Brain microvascular endothelial cell (primary cell): ENCODE data around the gene CCNB3.

Experiments used
- DNase-seq: peaks from one replicate; pipeline ENCODE4 v3.0.0-alpha.2; 2020
- H3K27ac ChIP-seq: fragments of 250-450 bp; sonication (Bioruptor Pico); 2 replicates; pipeline ENCODE4 v1.5.1; 2020; ENCODE audit warnings: mild to moderate bottlenecking, moderate library complexity
- H3K27me3 ChIP-seq: fragments of 250-450 bp; sonication (Bioruptor Pico); replicated peaks from 2 replicates; pipeline ENCODE4 v1.5.1; 2020; ENCODE audit warnings: mild to moderate bottlenecking
- H3K36me3 ChIP-seq: fragments of 250-450 bp; sonication (Bioruptor Pico); replicated peaks from 2 replicates; pipeline ENCODE4 v1.5.1; 2020; ENCODE audit warnings: mild to moderate bottlenecking
- H3K4me3 ChIP-seq: 2 replicates; pipeline ENCODE4 v1.5.1; 2011; ENCODE audit warnings: low read depth, mild to moderate bottlenecking, control low read depth, low read length, moderate library complexity
- in situ Hi-C: cut with HindIII; loops from 2 replicates; pipeline ENCODE4 v1.10.0; 2017; ENCODE audit warnings: low sequenced_read_pairs, low pct_ligation_motif_present
- TF ChIP-seq, protein P1 (sequence below): IDR thresholded peaks from 2 replicates; pipeline ENCODE4 v1.5.1; 2011; ENCODE audit warnings: low read depth, mild to moderate bottlenecking, moderate library complexity, low read length, control low read depth, inconsistent platforms; ENCODE audit errors: missing control alignments

CCNB3 gene

DNA sequence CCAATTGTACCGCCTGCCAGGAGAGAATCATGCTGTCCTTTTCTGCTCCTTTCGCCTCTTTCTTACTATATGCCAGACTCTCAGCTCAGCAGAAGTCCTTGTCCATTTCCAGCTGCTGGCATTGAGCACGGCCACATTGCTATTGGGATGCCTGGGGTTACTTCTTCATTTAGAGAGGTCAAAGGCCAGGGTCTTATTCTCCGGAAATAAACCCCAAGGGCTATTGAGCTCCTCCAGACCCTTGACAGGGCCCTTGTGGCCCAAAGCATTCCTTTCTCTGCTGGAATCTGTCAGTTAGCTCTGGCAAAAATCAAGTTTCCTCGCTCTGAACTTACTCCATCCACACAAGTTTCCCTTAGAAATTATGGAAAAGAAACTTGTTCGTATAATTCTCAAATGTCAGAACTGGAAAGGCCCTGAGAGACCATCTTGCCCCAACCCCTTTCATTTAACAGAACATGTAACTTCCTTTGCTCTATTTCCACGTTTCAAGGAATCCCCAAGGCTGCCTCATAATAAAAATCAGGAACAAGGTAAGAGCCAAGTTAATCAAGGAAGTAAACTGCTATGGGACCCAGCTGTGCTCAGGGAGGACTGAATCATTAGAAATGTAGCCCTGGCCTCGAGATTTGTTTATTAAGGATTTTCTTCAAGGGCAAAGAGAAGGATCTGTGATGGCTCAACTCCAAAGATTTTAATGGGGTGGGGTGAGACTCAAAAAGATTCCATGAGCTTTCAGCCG is 15.5 kb upstream of the CCNB3 start:
- no peaks in the 10 kb centered on the region for H3K27me3 ChIP-seq
- DNase-seq, result no peak
- in situ Hi-C loops, result no loop called here
- no peaks in the 10 kb centered on the region for H3K36me3 ChIP-seq
- H3K27ac ChIP-seq, result no peak overlapping the region
- no peak overlapping the region for H3K4me3 ChIP-seq
- TF ChIP-seq, protein P1, sequence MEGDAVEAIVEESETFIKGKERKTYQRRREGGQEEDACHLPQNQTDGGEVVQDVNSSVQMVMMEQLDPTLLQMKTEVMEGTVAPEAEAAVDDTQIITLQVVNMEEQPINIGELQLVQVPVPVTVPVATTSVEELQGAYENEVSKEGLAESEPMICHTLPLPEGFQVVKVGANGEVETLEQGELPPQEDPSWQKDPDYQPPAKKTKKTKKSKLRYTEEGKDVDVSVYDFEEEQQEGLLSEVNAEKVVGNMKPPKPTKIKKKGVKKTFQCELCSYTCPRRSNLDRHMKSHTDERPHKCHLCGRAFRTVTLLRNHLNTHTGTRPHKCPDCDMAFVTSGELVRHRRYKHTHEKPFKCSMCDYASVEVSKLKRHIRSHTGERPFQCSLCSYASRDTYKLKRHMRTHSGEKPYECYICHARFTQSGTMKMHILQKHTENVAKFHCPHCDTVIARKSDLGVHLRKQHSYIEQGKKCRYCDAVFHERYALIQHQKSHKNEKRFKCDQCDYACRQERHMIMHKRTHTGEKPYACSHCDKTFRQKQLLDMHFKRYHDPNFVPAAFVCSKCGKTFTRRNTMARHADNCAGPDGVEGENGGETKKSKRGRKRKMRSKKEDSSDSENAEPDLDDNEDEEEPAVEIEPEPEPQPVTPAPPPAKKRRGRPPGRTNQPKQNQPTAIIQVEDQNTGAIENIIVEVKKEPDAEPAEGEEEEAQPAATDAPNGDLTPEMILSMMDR, result no peak

DNA sequence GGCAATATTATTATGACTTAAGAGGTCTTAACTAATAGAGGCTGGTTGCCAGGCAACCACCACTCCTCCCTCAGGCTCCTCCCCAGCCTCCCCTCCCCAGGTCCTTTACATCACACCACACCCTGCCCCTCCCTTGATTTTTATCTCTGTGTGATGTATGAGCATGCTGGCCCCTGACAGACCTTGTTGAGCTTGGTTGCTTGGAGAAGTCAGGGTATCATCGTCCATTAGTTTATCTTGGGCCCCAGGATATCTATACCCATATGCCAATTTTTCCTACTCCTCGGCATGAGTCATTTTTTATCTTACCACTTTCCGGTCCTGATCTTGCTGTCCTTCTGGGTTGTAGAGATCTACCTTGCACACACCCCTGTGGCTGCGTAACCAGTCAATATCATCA is 6.2 kb upstream of the CCNB3 start:
- Histone ChIP-seq H3K4me3 (no peak overlapping the region), H3K27me3 (no peaks in the 10 kb centered on the region), H3K36me3 (no peaks in the 10 kb centered on the region), H3K27ac (no peak overlapping the region)
- in situ Hi-C loops, result no loop called here
- DNase-seq, result no peak
- TF ChIP-seq, protein P1, result no peak

DNA sequence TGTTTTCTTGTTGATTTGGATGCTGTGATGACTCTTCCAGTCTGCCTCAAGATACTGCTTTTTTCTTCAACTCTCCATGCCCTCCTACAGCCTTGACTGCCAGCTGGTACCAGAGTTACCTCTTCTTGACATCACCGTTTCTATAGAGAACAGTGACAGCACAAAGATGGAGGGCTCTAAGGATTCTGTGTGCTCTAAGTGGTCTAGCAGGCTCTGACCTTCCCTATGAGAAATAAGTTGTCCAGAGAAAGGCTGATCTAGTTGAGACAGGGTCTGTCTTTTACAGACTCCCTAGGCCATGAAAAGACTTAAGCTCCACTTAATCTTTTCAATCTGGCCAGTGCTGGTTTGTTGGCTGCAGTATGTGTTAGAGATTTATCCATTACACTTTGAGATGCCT is 3.7 kb upstream of the CCNB3 start, which contains the start of gene AKAP4:
Gene AKAP4 (minus strand): TSS at position 101 of the 400 bp plus-strand sequence. CDS start 118 bp downstream, outside the sequence.
- no peaks in the 10 kb centered on the region for H3K36me3 ChIP-seq
- H3K27me3 ChIP-seq, result no peaks in the 10 kb centered on the region
- in situ Hi-C loops, result no loop called here
- TF ChIP-seq, protein P1, result no peak
- H3K4me3 ChIP-seq, result no peak within 1 kb of the TSS
- no peak for DNase-seq
- no peak within 1 kb of the TSS for H3K27ac ChIP-seq

DNA sequence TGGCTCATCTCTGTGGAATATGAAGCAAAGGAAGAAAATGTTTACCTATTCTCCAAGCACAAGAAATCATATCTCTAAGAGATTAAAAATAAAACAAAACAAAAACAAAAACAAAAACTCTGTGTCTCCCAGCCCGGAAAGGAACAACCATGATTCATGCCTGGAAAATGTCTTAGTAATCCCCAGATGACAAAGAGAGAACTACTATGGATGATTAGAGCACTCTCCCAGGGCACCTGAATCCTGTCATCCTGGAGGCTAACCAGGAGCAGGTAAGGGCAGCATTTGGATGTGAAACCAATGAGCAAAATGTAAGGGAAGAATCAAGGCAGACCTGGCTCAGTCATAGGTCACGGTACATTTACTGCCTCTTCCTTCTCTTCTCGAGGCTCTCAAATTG is 2.0 kb upstream of the CCNB3 start:
- Histone ChIP-seq H3K4me3 (no peak overlapping the region), H3K27me3 (no peaks in the 10 kb centered on the region), H3K36me3 (no peaks in the 10 kb centered on the region), H3K27ac (no peak overlapping the region)
- no peak for DNase-seq
- in situ Hi-C loops, result no loop called here
- TF ChIP-seq, protein P1, result no peak

DNA sequence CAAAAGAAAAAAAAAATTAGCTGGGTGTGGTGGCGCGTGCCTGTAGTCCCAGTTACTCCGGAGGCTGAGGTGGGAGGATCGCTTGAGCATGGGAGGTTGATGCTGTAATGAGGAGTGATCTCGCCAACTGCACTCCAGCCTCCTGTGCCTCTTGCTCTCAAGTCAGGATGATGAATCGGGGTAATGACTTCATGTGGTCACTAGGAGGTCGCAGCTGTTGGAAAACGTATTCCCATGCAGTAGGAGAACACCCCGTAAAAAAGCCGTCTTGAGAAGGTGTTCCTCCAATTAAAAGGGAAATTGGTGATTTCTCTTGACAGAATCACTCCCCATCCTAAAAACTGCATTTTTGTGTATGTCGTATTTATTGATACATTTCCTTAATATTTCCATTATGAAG is 2.2 kb downstream of the CCNB3 start:
- in situ Hi-C loops, result no loop called here
- H3K27me3 ChIP-seq, result no peaks in the 10 kb centered on the region
- no peak overlapping the region for H3K27ac ChIP-seq
- no peaks in the 10 kb centered on the region for H3K36me3 ChIP-seq
- no peak overlapping the region for H3K4me3 ChIP-seq
- no peak for DNase-seq
- TF ChIP-seq, protein P1, result no peak

DNA sequence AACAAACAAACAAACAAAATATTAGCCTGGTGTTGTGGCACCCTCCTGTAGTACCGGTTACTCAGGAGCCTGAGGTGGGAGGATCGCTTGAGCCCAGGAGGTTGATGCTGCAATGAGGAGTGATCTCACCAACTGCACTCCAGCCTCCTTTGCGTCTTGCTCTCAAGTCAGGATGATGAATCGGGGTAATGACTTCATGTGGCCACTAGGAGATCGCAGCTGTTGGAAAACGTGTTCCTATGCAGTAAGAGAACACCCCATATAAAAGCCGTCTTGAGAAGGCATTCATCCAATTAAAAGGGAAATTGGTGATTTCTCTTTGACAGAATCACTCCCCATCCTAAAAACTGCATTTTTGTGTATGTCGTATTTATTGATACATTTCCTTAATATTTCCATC is 6.9 kb downstream of the CCNB3 start:
- no peak overlapping the region for H3K4me3 ChIP-seq
- TF ChIP-seq, protein P1, result peak; percentile 49
- DNase-seq, result peak; percentile 21
- no peak overlapping the region for H3K27ac ChIP-seq
- no peaks in the 10 kb centered on the region for H3K36me3 ChIP-seq
- H3K27me3 ChIP-seq, result no peaks in the 10 kb centered on the region
- in situ Hi-C loops, result no loop called here
